Activated CD4-positive, CD25-positive, alpha-beta regulatory T cell (primary cell): ENCODE results near the gene FRS3.

Source experiments
- DNase-seq, 4 experiments: peaks; one replicate each; lab custom pipeline; 2025; lab: John Stamatoyannopoulos, UW

FRS3 gene

DNA sequence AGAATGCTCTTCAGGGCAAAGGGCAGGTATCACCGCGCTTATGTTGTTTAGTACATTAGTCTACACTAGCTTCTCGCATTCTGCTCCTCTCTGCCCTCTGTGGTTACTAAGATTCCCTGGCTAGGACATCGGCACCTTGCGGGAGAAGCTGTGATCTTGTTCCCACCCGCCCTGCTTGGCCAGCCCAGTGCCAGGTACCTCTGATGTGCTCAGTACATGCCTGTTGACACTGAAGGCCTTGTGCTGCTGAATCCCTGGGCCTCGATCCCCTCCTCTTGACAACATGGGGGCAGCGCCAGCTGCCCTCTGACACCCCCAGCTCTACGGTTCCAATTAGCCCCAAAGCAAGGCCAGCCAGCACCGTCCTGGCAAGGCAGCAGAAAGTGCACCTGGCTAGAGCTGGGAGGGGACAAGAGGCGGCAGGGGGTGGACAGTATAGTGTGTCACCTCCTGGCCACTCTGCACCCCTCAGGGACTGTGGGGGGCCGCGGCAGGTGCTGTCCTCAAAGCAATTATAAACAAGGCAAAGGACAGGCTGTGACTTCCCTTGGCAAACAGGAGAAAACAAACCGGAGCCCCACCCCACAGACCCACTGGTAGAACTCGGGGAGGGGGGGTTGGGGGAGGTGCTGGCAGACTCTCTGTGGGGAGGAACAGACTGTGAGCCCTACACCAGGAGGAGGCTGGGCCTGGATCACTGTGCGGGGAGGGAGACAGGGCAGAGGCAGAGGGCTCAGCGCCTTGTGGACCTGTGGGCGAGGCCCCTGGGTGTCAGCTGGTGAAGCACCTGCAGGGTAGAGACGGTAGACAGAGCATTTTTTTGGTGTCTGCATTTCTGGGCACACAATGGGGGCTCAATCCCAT, 51.4 kb downstream of the FRS3 start:
- no peak for DNase-seq

DNA sequence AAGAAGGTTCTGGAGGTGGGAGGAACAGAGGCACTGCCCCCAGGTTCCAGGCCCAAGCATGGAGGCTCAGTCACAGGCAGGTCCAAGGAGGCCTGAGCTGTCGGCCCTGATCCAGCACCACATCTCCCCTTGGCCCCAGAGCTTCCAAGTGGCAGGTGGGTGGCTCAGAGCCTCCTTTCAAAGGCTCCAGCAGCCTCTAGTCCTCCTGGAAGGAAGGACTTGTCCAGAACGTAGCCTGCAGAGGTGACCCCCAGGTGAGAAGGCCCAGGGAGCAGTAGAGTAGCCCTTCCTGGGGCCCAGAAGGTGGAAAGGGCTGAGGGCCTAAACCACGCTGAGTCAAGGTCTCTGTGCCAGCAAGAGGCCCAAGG, 52.0 kb downstream of the FRS3 start:
- DNase-seq = no peak

- no peak for DNase-seq
Measured at GRCh38 chr6:41726876-41727275, 52.8 kb downstream of the FRS3 start.

- DNase-seq = no peak
Measured at GRCh38 chr6:41724586-41725501, 54.9 kb downstream of the FRS3 start.

- no peak for DNase-seq
Measured at GRCh38 chr6:41724228-41724580, 55.5 kb downstream of the FRS3 start.

DNA sequence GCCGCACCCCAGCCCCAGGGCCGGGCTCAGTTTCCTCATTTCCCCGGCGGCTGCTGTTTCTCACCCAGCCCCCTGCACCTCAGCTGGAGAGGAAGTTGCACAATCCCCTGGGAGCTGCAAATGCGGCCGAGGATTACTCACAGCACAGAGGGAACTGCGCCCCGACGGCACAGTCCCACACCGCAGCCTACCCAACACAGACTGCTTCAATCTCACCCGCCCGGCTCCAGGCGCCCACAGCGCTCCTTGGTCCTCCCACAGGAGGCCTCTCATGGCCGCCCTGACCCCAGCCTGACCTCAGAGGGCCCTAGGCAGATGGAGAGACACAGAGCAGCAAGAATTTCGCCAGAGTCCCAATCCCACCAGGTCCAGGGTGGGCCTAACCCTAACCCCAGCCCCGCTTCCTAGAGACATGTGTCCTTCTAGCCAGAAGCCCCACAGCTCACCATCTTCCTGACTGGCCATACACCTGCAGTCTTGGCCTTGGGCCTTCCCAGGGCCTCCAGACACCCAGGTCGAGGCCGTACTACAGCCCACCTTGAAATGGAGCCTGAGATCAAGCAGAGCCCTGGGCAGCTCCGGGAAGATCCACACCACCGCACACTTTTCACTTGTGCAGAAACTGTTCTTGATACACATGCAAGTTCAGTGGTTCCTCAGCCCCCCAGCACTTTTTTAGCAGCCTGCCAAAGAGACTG, 56.0 kb downstream of the FRS3 start:
- no peak for DNase-seq

GRCh38 chr6:41722969-41723529, 56.7 kb downstream of the FRS3 start:
- DNase-seq = no peak

GRCh38 chr6:41721414-41721813, 58.3 kb downstream of the FRS3 start:
- no peak for DNase-seq

DNA sequence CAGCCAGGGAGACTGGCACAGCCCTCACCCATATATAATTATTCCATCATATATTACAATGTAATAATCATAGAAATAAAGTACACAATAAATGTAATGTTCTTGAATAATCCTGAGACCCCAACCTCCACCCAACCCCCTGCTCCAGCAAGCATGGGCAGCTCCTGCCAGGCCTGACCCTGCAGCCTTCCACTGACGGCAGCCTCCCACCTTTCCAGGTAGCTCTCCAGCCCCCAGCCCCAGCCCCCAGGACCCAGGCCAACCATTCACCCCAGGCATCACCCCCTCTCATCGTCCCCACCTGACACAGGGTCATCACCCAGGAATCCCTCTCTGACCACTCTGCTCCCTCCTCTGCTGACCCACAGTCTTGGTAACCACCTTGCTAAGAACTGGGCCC, 58.9 kb downstream of the FRS3 start:
- DNase-seq = no peak

GRCh38 chr6:41720262-41720620, 59.5 kb downstream of the FRS3 start:
- DNase-seq = no peak
